Measurements from ENCODE around the gene PLEKHA6. TPM values are rescaled to one million over a fixed set of nuclear protein-coding genes. Genes with fewer than 3 reads are reported as not detected.

Gene PLEKHA6
- total and polyA plus RNA-seq, 2 of the 8 experiments (the other 6 are each of a cell fraction or from before 2014, with no cell fraction given): 4.8 to 20.2 TPM

DNA sequence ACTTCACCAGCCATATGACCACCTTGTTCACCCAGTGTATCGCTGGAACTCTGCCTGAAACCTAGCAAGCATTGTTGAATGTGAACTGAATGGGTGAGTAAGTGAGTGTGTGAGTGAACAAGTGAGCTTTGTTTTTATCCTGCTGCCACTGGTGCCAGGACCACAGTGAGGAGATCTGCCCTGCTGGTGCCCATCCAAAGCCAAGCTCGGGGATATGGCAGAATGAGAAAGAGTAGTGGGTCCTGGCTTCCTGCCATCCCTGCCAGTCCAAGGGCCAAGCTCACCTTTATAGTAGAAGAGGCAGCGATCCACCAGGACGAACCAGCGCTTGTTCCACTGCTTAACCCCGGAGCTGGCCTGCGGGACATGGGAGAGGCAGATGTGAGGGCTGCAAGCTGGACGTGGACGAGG, 92.5 kb downstream of the PLEKHA6 start:
- H3K14ac ChIP-seq (ENCODE audit: insufficient read length): no peak overlapping the region
- FAIRE-seq: no peak

More for the DNA sequence above, 92.5 kb downstream of the PLEKHA6 start:
- H2BK15ac ChIP-seq (ENCODE audit: low read length): no peak overlapping the region
- no peak overlapping the region for H2AFZ ChIP-seq (ENCODE audit: low read length)
- no peak for TF ChIP-seq NANOG (IDR thresholded peaks at IDR 0.05; ENCODE audit: insufficient read depth, low read depth, low read length, poor library complexity, severe bottlenecking)
- TF ChIP-seq MAFK (IDR thresholded peaks at IDR 0.05; ENCODE audit: low read depth, low read length): no peak
- no peak overlapping the region for H2BK20ac ChIP-seq (ENCODE audit: low read length)
- no peak overlapping the region for H3K9ac ChIP-seq (replicated peaks in 1 of 4; ENCODE audit: extremely low read depth in 1 of 4, low read depth in 3 of 4, low read length in 3 of 4)
- no peaks in the 10 kb centered on the region for H3K23me2 ChIP-seq (ENCODE audit: low read depth, low read length)
- ChIA-PET CTCF (ENCODE audit: partially characterized antibody) (interaction anchor here (1.2 to 26.5 kb wide), 7 partner anchors 5 to 105 kb away, joined by 3 to 335 read pairs (median 6); no protein-coding TSS in a partner anchor), POLR2A (ENCODE audit: partially characterized antibody) (no interaction called here)
- no peaks in the 10 kb centered on the region for H3K79me1 ChIP-seq (ENCODE audit: low read depth, low read length)
- H4K20me1 ChIP-seq (replicated peaks in 1 of 2; ENCODE audit: control insufficient read depth in 1 of 2, insufficient read depth in 2 of 2, low read length in 2 of 2): peaks cover 0 to 3% of the 10 kb centered on the region in 2 experiments
- no peak overlapping the region for H2BK5ac ChIP-seq (ENCODE audit: low read depth, low read length)
- no peak overlapping the region for H4K91ac ChIP-seq (replicated peaks; ENCODE audit: insufficient read length, low read length)
- H3K36me3 ChIP-seq (ENCODE audit: control insufficient read depth in 2 of 4, insufficient read depth in 4 of 4, low read length in 3 of 4): peaks cover 0 to 4% (median 0%) of the 10 kb centered on the region in 4 experiments; a peak in 1 of 8 replicates
- H3K79me2 ChIP-seq (ENCODE audit: control insufficient read depth in 1 of 2, insufficient read depth in 2 of 2, low read length in 2 of 2): no peaks in the 10 kb centered on the region
- H3K4me3 ChIP-seq (ENCODE audit: extremely low read depth in 1 of 4, insufficient read depth in 2 of 4, low read depth in 3 of 4, low read length in 4 of 4): no peak overlapping the region
- H4K8ac ChIP-seq (ENCODE audit: extremely low read depth, insufficient read depth, low read length): no peak overlapping the region
- no peak overlapping the region for H3K4ac ChIP-seq (replicated peaks; ENCODE audit: insufficient read length, low read depth, low read length)
- no peak for DNase-seq (ENCODE audit: low read depth in 1 of 2, low spot score in 2 of 2)
- no peak overlapping the region for H2BK12ac ChIP-seq (ENCODE audit: low read depth, low read length)
- H3K9me3 ChIP-seq (ENCODE audit: insufficient read depth in 2 of 2, low read depth in 1 of 2, low read length in 1 of 2): no peaks in the 10 kb centered on the region
- WGBS, 2 experiments (ENCODE audit: extremely low coverage in 1 of 2, insufficient coverage in 1 of 2, insufficient read length in 1 of 2, insufficient replicate concordance in 2 of 2, low coverage in 1 of 2, low lambda C conversion rate in 2 of 2, missing lambda C conversion rate in 1 of 2): 87% methylated on average over 9 of the region's 9 CpGs; no CpG with 5 or more reads in 1 of the 2 experiments
- no peak overlapping the region for H3K18ac ChIP-seq (ENCODE audit: extremely low read depth, low read length)
- H4K5ac ChIP-seq (ENCODE audit: insufficient read length, low read depth, low read length): no peak overlapping the region
- H3K56ac ChIP-seq (replicated peaks; ENCODE audit: insufficient read length, low read depth, low read length): no peak overlapping the region
- H2BK120ac ChIP-seq (replicated peaks; ENCODE audit: low read depth, low read length): no peak overlapping the region
- H3K4me2 ChIP-seq (ENCODE audit: insufficient read depth in 1 of 2, low read depth in 2 of 2, low read length in 2 of 2): no peak overlapping the region
- no peaks in the 10 kb centered on the region for H3K27me3 ChIP-seq (replicated peaks in 1 of 4; ENCODE audit: control insufficient read depth in 3 of 4, extremely low read depth in 1 of 4, insufficient read depth in 3 of 4, low read length in 3 of 4)
- no peak overlapping the region for H3K23ac ChIP-seq (ENCODE audit: insufficient read length)
- H3K4me1 ChIP-seq (replicated peaks in 1 of 4; ENCODE audit: control insufficient read depth in 3 of 4, insufficient read depth in 4 of 4, low read length in 3 of 4): no peaks in the 10 kb centered on the region
- no peak overlapping the region for H3K27ac ChIP-seq (ENCODE audit: low read depth, low read length)
- H2AK5ac ChIP-seq (ENCODE audit: low read depth, low read length): no peak overlapping the region
